GM18498 (cell line): ENCODE data around the gene SOAT2.
"Not testable (repeated sequence)": the region's sequence is repeated elsewhere in the genome, so short reads cannot be mapped to it uniquely, and the experiment has no call there.

Experiments used
- ATAC-seq: cut with Tn5 transposase; IDR thresholded peaks from one replicate; pipeline ENCODE4 v1.9.1; 2021; ENCODE audit warnings: mild to moderate bottlenecking, moderate library complexity; ENCODE audit not compliant: unreplicated experiment

SOAT2 gene

GRCh38 chr12:53131844-53132243 lies 28.6 kb downstream of the SOAT2 start:
- no peak for ATAC-seq

- no peak for ATAC-seq
Observed at GRCh38 chr12:53133722-53134121, 30.4 kb downstream of the SOAT2 start.

GRCh38 chr12:53143355-53143754 lies 40.1 kb downstream of the SOAT2 start:
- ATAC-seq, result no peak

- ATAC-seq, result no peak
Observed at GRCh38 chr12:53145383-53146260, 42.3 kb downstream of the SOAT2 start.

- ATAC-seq, result no peak
Observed at GRCh38 chr12:53147181-53147580, 43.9 kb downstream of the SOAT2 start.

- no peak for ATAC-seq
Observed at GRCh38 chr12:53147653-53148052, 44.4 kb downstream of the SOAT2 start.

GRCh38 chr12:53151039-53151438 lies 47.8 kb downstream of the SOAT2 start:
- ATAC-seq, result no peak

- no peak for ATAC-seq
Observed at GRCh38 chr12:53152390-53152789, 49.1 kb downstream of the SOAT2 start.

- ATAC-seq, result peak; percentile 66
Observed at GRCh38 chr12:53159195-53159839, 56.0 kb downstream of the SOAT2 start.

GRCh38 chr12:53160000-53160399 lies 56.7 kb downstream of the SOAT2 start:
- ATAC-seq, result no peak

GRCh38 chr12:53160673-53161072 lies 57.4 kb downstream of the SOAT2 start:
- ATAC-seq, result no peak

- no peak for ATAC-seq
Observed at GRCh38 chr12:53161119-53161911, 58.0 kb downstream of the SOAT2 start.

GRCh38 chr12:53163008-53163407 lies 59.7 kb downstream of the SOAT2 start:
- not testable (repeated sequence) for ATAC-seq

- no peak for ATAC-seq
Observed at GRCh38 chr12:53166837-53167236, 63.6 kb downstream of the SOAT2 start.

- ATAC-seq, result no peak
Observed at GRCh38 chr12:53169644-53170043, 66.4 kb downstream of the SOAT2 start.

GRCh38 chr12:53170215-53170614 lies 66.9 kb downstream of the SOAT2 start:
- ATAC-seq, result no peak

GRCh38 chr12:53170876-53171724 lies 67.8 kb downstream of the SOAT2 start:
- no peak for ATAC-seq

GRCh38 chr12:53171725-53172329 lies 68.5 kb downstream of the SOAT2 start:
- ATAC-seq, result no peak

- no peak for ATAC-seq
Observed at GRCh38 chr12:53172352-53172751, 69.1 kb downstream of the SOAT2 start.

GRCh38 chr12:53173085-53173715 lies 69.9 kb downstream of the SOAT2 start:
- no peak for ATAC-seq
